Astrocyte (in vitro differentiated cells and primary cell): Measurements from ENCODE around the gene TTYH3. TPM values are rescaled to one million over a fixed set of nuclear protein-coding genes. Genes with fewer than 3 reads are reported as not detected.

Experiments
- DNase-seq: peaks from one replicate; pipeline ENCODE4 v3.0.0-alpha.2; 2010; ENCODE audit warnings: low read depth
- FAIRE-seq: peaks from 2 replicates; lab custom pipeline; 2011; peaks lifted over from hg19 to GRCh38; lab: Jason Lieb, UNC
- H2AFZ ChIP-seq: 2 replicates; pipeline ENCODE4 v1.6.0; 2012; ENCODE audit warnings: low read depth, low read length, inconsistent platforms
- H3K27ac ChIP-seq: 2 replicates; pipeline ENCODE4 v1.5.1; 2011; ENCODE audit warnings: low read depth, low read length, inconsistent platforms
- H3K27me3 ChIP-seq: 2 replicates; pipeline ENCODE4 v1.6.0; 2011; ENCODE audit warnings: low read length, inconsistent platforms; ENCODE audit not compliant: insufficient read depth
- H3K36me3 ChIP-seq: 2 replicates; pipeline ENCODE4 v1.5.1; 2011; ENCODE audit warnings: low read length, inconsistent platforms; ENCODE audit not compliant: insufficient read depth
- H3K4me1 ChIP-seq: 2 replicates; pipeline ENCODE4 v1.5.1; 2011; ENCODE audit warnings: low read length, inconsistent platforms; ENCODE audit not compliant: insufficient read depth
- H3K4me2 ChIP-seq: 2 replicates; pipeline ENCODE4 v1.6.0; 2012; ENCODE audit warnings: low read length, inconsistent platforms
- H3K4me3 ChIP-seq: 2 replicates; pipeline ENCODE4 v1.5.1; 2011; ENCODE audit warnings: low read depth, mild to moderate bottlenecking, low read length, inconsistent platforms; ENCODE audit not compliant: insufficient read depth
- H3K79me2 ChIP-seq: 2 replicates; pipeline ENCODE4 v1.6.0; 2012; ENCODE audit warnings: mild to moderate bottlenecking, low read length, inconsistent platforms; ENCODE audit not compliant: insufficient read depth
- H3K9ac ChIP-seq: 2 replicates; pipeline ENCODE4 v1.6.0; 2012; ENCODE audit warnings: mild to moderate bottlenecking, low read length, inconsistent platforms
- H3K9me3 ChIP-seq: 2 replicates; pipeline ENCODE4 v1.5.1; 2012; ENCODE audit warnings: low read depth, mild to moderate bottlenecking, low read length, inconsistent platforms; ENCODE audit not compliant: insufficient read depth
- H4K20me1 ChIP-seq: 2 replicates; pipeline ENCODE4 v1.6.0; 2012; ENCODE audit warnings: low read length, inconsistent platforms; ENCODE audit not compliant: insufficient read depth
- H3K27ac Mint-ChIP-seq: one replicate; pipeline ENCODE4 v1.8.0; 2021; ENCODE audit warnings: mild to moderate bottlenecking, mixed read lengths; ENCODE audit not compliant: unreplicated experiment
- H3K27me3 Mint-ChIP-seq: one replicate; pipeline ENCODE4 v1.8.0; 2021; ENCODE audit warnings: low read depth, mixed read lengths; ENCODE audit not compliant: unreplicated experiment
- H3K36me3 Mint-ChIP-seq: one replicate; pipeline ENCODE4 v1.8.0; 2021; ENCODE audit warnings: low read depth, mixed read lengths; ENCODE audit not compliant: unreplicated experiment
- H3K4me1 Mint-ChIP-seq: one replicate; pipeline ENCODE4 v1.8.0; 2021; ENCODE audit warnings: low read depth, mixed read lengths; ENCODE audit not compliant: unreplicated experiment
- H3K4me3 Mint-ChIP-seq: one replicate; pipeline ENCODE4 v1.8.0; 2021; ENCODE audit warnings: mild to moderate bottlenecking, moderate library complexity, mixed read lengths; ENCODE audit not compliant: unreplicated experiment
- H3K9me3 Mint-ChIP-seq: one replicate; pipeline ENCODE4 v1.8.0; 2021; ENCODE audit warnings: mild to moderate bottlenecking, mixed read lengths; ENCODE audit not compliant: unreplicated experiment
- EZH2 ChIP-seq: IDR thresholded peaks from 2 replicates; pipeline ENCODE4 v1.6.1; 2012; ENCODE audit warnings: mild to moderate bottlenecking, low read length, inconsistent platforms; ENCODE audit not compliant: insufficient read depth
- total RNA-seq: library from RNA; stranded (reverse); gene quantifications from 2 replicates; pipeline ENCODE4 v1.2.1, GENCODE V29; 2021
- TF ChIP-seq, protein P1 (sequence below): IDR thresholded peaks from 2 replicates; pipeline ENCODE4 v1.5.1; 2011; ENCODE audit warnings: low read depth, mild to moderate bottlenecking, inconsistent platforms, low read length, moderate library complexity; ENCODE audit not compliant: insufficient read depth

Gene TTYH3
- total RNA-seq, 1 donor from 2014 or later, result 273 TPM

DNA sequence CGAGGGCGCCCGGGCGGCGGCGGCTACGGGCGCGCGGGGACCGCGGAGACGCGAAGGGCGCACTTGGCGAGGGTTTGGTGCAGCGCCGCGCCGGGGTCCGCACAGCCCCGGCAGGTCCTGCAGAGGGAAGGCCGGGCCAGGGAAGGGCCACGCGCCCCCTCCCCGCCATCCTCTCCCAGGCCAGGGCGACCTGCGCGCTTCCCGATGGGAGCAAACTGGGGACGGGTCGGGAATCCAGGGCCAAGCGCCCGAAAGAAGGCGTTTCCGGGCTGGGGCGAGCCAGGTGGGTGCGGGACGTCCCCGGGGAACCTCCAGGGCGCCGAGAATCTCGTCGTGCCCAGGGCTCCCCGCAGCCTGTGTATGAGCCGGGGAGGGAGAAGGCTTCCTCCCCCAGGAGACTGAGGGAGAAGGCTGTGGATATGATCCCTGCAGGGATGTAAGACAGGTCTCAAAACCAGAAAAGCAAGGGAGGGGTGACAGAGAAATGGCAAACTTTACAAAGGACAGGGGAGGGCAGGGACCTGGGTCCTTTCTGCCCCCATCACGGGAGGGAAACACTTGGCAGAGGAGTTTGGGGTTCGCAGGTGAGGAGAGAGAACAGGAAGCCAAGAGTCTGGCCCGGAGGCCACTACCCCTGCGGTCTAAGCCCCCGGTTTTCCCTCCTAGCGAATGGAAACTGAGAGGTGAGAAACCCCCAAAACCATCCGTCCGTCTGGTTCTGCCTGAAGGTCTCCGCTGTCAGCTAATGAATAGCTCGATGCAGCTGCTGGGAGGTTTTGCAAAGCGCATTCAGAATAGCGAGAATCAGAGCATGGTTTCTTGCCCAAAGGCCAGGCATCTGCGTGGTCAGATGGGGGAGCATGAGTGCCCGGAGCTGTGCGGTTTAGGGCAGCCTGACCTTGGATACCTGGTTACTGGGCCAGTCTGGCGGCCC is 56.9 kb downstream of the TTYH3 start:
- peaks cover 13% of the 10 kb centered on the region for H3K4me1 Mint-ChIP-seq
- no peak for FAIRE-seq
- H3K27me3 Mint-ChIP-seq, result peaks cover 19% of the 10 kb centered on the region

DNA sequence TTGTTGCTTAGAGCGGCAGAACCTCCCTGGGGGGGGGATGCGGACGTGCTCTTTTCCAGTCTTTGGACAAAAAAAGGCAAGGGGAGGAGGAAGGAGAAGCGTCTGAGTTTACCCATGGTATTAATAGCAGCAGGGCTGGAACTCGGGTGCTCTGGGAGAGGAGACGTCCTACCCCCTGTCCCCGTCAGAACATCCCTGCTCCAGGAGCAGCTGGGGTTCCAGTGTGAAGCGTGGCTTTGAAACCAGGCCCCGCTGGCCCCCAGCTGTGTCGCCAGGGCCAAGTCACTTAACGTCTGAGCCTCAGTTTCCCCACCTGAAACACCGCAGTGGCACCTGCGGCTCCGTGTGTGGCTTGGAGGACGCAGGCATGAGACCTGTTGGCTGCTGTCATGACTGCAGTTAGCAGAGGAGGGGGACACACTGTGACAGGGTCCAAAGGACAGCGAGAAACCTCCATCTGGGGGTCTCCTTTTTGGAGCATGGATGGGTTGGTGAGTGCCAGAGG is 57.6 kb downstream of the TTYH3 start:
- H3K27ac Mint-ChIP-seq, result peak overlapping the region; percentile 47
- Histone ChIP-seq H3K4me2 (peak overlapping the region; percentile 76), H3K9me3 (no peaks in the 10 kb centered on the region), H3K27me3 (peaks cover 8% of the 10 kb centered on the region), H3K4me1 (peaks cover 33% of the 10 kb centered on the region), H3K79me2 (no peaks in the 10 kb centered on the region), H3K36me3 (no peaks in the 10 kb centered on the region), H4K20me1 (peaks cover 5% of the 10 kb centered on the region), H2AFZ (no peak overlapping the region), H3K27ac (no peak overlapping the region), H3K9ac (no peak overlapping the region), H3K4me3 (peak overlapping the region; percentile 49)
- H3K4me1 Mint-ChIP-seq, result peaks cover 13% of the 10 kb centered on the region
- H3K27me3 Mint-ChIP-seq, result peaks cover 19% of the 10 kb centered on the region
- peak overlapping the region; percentile 83 for H3K4me3 Mint-ChIP-seq
- H3K9me3 Mint-ChIP-seq, result no peaks in the 10 kb centered on the region
- no peak for DNase-seq
- peaks cover 3% of the 10 kb centered on the region for H3K36me3 Mint-ChIP-seq
- TF ChIP-seq EZH2, result no peak
- TF ChIP-seq, protein P1, sequence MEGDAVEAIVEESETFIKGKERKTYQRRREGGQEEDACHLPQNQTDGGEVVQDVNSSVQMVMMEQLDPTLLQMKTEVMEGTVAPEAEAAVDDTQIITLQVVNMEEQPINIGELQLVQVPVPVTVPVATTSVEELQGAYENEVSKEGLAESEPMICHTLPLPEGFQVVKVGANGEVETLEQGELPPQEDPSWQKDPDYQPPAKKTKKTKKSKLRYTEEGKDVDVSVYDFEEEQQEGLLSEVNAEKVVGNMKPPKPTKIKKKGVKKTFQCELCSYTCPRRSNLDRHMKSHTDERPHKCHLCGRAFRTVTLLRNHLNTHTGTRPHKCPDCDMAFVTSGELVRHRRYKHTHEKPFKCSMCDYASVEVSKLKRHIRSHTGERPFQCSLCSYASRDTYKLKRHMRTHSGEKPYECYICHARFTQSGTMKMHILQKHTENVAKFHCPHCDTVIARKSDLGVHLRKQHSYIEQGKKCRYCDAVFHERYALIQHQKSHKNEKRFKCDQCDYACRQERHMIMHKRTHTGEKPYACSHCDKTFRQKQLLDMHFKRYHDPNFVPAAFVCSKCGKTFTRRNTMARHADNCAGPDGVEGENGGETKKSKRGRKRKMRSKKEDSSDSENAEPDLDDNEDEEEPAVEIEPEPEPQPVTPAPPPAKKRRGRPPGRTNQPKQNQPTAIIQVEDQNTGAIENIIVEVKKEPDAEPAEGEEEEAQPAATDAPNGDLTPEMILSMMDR, result no peak
- FAIRE-seq, result no peak

More for the DNA sequence above, 56.9 kb downstream of the TTYH3 start:
- Mint-ChIP-seq H3K36me3 (peaks cover 5% of the 10 kb centered on the region), H3K27ac (peak overlapping the region; percentile 72), H3K9me3 (no peaks in the 10 kb centered on the region), H3K4me3 (peak overlapping the region; percentile 83)
- H3K4me1 ChIP-seq, result peaks cover 33% of the 10 kb centered on the region
- TF ChIP-seq, protein P1, result no peak
- TF ChIP-seq EZH2, result peak; percentile 83
- peak overlapping the region; percentile 63 for H2AFZ ChIP-seq
- no peak overlapping the region for H3K27ac ChIP-seq
- H3K79me2 ChIP-seq, result no peaks in the 10 kb centered on the region
- no peaks in the 10 kb centered on the region for H3K36me3 ChIP-seq
- peak overlapping the region; percentile 76 for H3K4me2 ChIP-seq
- peaks cover 8% of the 10 kb centered on the region for H3K27me3 ChIP-seq
- H4K20me1 ChIP-seq, result peaks cover 5% of the 10 kb centered on the region
- DNase-seq, result no peak
- H3K9me3 ChIP-seq, result no peaks in the 10 kb centered on the region
- peak overlapping the region; percentile 46 for H3K9ac ChIP-seq
- peak overlapping the region; percentile 49 for H3K4me3 ChIP-seq
